ENCODE measurements around the gene SSTR4.

SSTR4 gene

DNA sequence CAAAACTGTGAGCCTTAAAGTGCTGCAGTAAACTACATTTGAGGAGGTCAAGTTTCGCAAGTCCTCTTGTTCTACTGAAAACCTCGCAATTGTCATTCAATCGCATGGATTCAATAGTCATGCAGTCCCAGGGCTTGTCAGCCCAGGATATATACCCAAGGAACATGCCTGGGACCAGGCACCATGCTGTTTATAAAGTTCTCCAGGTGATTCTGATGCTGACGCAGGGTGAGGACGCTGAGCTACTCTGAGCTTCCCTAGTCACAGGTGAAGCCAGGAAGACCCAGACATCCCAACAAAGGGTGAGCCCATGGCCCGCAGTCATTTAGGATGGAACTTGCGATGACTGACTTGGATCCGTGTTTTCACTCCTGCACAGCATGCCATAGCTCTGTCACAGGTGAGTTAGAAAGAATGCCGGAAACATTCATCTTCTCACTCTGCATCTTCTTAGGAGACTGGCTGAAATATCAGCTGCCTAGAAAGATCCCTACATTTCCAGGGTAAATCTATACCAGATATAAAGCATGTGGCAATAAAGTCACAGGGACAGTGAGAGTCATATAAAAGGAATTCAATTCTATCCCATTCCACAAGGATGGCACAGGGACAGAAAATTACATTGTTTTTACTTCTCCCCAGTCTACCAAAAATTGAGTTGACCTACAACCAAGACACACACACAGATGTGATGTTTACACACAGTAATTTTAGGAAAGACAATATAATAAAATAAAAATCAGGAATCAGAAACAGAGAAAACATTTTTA is 27.0 kb upstream of the SSTR4 start:
- Mint-ChIP-seq H3K4me1 (no peaks in the 10 kb centered on the region), H3K4me3 (no peak overlapping the region), H3K27ac (no peak overlapping the region), H3K9me3 (no peaks in the 10 kb centered on the region), H3K27me3 (peaks cover 6% of the 10 kb centered on the region), H3K36me3 (no peaks in the 10 kb centered on the region)
- ATAC-seq (ENCODE audit: low read depth) (no peak), DNase-seq (ENCODE audit: low spot score in 2 of 2) (no peak)

DNA sequence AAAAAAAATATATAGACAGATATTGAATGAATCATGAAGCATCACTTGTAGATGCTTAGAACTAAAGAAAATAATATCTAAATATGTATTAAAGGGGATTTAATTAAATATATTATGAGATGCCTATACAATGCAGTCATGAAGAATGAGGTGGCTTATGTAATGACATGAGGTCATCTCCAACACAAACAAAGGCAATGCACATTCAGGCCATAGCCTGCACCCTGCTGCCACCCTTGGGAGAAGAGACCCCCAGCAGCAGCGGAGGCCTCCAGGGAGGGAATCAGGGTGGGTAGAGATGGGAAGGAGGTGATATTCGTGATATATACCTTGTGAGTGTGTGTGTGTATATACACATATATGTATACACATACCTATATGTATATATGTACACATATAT is 26.4 kb upstream of the SSTR4 start:
- Mint-ChIP-seq H3K4me3 (no peak overlapping the region), H3K9me3 (no peaks in the 10 kb centered on the region), H3K27me3 (peaks cover 6% of the 10 kb centered on the region), H3K4me1 (no peaks in the 10 kb centered on the region), H3K27ac (no peak overlapping the region), H3K36me3 (no peaks in the 10 kb centered on the region)
- DNase-seq (ENCODE audit: low spot score in 2 of 2), result no peak
- no peak for ATAC-seq (ENCODE audit: low read depth)

DNA sequence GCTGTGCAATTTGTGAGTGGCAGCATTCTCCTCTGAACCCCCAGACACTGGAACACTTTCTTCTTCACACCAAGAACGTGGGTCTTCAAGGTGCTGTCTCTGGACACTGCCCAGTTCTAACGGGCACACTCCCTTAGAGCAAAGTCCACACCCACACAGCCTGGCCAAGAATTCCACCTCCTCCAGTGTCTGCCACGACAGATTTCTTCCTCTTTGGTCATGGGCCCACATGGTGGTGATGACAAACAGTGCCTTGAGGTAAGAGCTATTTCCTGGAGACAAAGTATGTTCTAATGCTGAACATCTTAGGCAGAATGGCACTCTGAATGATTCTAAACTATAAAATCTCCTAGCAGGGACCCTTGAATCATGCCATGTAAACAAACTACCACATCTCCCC is 25.5 kb upstream of the SSTR4 start:
- Mint-ChIP-seq H3K27ac (no peak overlapping the region), H3K36me3 (no peaks in the 10 kb centered on the region), H3K4me1 (no peaks in the 10 kb centered on the region), H3K4me3 (no peak overlapping the region), H3K9me3 (no peaks in the 10 kb centered on the region), H3K27me3 (peaks cover 6% of the 10 kb centered on the region)
- DNase-seq (ENCODE audit: low spot score in 2 of 2), result no peak
- ATAC-seq (ENCODE audit: low read depth), result no peak

DNA sequence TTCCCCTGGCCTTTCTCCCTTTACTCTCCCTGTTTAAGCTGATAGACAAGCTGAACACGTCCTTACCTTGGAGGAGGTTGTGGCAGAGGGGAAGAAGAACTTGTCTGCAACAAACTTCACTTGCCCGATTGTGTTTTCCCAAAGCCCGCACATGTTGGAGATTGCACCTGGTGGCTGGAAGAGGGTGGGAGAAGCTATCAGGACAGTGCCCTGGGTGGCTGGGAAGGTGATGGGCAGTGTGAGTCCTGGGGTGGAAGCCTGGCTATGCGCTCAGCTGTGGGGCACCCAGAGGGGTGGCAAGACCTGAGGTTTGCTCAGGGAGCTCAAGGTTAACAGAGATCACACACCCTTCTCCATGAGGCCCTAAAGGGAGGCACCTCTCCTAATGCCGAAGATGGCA is 25.0 kb upstream of the SSTR4 start:
- Mint-ChIP-seq H3K4me1 (no peaks in the 10 kb centered on the region), H3K27me3 (peaks cover 6% of the 10 kb centered on the region), H3K36me3 (no peaks in the 10 kb centered on the region), H3K9me3 (no peaks in the 10 kb centered on the region), H3K27ac (no peak overlapping the region), H3K4me3 (no peak overlapping the region)
- no peak for DNase-seq (ENCODE audit: low spot score in 2 of 2)
- ATAC-seq (ENCODE audit: low read depth), result no peak

DNA sequence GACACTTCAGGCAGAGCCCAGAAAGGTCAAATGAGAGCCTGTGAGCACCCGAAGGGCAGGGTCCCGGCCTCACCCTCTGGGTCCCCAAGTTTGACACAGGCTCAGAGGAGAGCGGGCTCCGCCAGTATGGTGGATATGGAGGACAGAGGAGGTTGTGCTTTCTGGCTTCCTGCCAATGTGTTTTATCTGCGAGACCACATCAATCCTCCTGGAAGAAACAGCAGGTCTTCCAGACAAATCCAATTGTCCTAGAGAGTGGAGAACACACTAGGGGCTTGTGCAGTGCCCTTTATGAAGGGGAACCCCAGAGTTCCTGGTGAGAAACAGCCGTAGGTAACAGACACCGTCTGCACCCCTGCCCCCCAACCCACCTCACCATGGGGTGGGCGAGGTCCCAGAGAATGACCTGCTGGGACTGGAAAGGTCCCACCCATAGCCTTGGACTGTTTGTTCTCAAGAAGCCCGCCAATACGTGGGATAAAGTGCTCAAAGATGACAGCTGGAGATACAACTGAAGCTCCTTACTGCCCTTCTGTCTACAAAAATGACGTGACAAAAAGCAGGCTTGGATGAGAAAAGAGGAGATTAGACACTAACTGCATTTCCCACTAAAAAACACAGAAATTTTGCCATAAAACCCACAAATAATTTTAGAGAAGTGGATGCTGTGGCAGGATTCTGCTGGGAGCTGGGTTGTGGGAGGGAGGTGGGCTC is 23.9 kb upstream of the SSTR4 start:
- DNase-seq (ENCODE audit: low spot score in 2 of 2) (no peak), ATAC-seq (ENCODE audit: low read depth) (no peak)
- Mint-ChIP-seq H3K9me3 (no peaks in the 10 kb centered on the region), H3K4me3 (no peak overlapping the region), H3K27ac (no peak overlapping the region), H3K4me1 (no peaks in the 10 kb centered on the region), H3K36me3 (no peaks in the 10 kb centered on the region), H3K27me3 (peaks cover 6% of the 10 kb centered on the region)

DNA sequence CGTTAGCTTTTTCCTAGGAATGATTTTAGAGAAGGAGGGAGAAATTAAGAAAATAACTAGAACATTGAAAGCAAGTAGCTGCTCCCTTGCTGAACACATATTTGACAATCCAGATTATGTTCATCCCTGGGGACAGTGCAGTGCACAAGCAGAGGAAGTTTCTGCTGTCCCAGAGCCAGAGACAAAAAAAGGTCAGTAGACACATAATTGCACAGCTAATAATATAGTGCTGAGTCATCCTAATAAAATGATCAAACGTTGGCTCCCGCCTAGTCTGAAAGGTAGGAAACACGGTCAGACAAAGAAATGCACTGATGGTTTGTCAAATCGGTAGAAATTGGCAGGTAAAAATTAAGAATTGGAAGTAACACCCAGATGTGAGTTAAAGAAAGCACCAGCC is 21.7 kb upstream of the SSTR4 start:
- H3K36me3 Mint-ChIP-seq, result no peaks in the 10 kb centered on the region
- no peaks in the 10 kb centered on the region for H3K4me1 Mint-ChIP-seq
- H3K4me3 Mint-ChIP-seq, result no peak overlapping the region
- H3K27ac Mint-ChIP-seq, result no peak overlapping the region
- no peaks in the 10 kb centered on the region for H3K9me3 Mint-ChIP-seq
- ATAC-seq (ENCODE audit: low read depth) (no peak), DNase-seq (ENCODE audit: low spot score in 2 of 2) (no peak)
- peaks cover 3% of the 10 kb centered on the region for H3K27me3 Mint-ChIP-seq

DNA sequence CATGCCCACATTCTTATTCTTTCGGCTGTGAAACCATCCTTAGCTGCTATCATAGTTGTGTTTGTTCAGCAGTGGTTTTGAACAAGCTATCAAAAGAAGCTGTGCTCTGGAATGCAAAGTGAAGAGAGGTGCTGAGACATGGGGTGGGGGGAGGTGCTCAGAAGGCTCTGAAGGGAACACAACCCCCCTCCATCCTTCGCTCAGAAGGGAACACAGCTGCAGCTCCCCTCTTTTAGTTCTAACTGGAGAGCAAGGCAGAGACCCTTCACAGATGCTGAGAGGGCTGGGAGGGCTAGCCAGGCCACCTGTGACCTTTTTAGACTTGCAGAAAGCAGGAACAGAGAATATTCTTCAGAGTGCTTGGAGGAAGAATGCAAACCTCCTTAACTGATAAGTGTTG is 17.6 kb upstream of the SSTR4 start:
- no peaks in the 10 kb centered on the region for H3K9me3 Mint-ChIP-seq
- no peak overlapping the region for H3K27ac Mint-ChIP-seq
- no peak overlapping the region for H3K4me3 Mint-ChIP-seq
- no peaks in the 10 kb centered on the region for H3K27me3 Mint-ChIP-seq
- DNase-seq (ENCODE audit: low spot score in 2 of 2), result no peak
- ATAC-seq (ENCODE audit: low read depth), result no peak
- H3K36me3 Mint-ChIP-seq, result no peaks in the 10 kb centered on the region
- H3K4me1 Mint-ChIP-seq, result no peaks in the 10 kb centered on the region

DNA sequence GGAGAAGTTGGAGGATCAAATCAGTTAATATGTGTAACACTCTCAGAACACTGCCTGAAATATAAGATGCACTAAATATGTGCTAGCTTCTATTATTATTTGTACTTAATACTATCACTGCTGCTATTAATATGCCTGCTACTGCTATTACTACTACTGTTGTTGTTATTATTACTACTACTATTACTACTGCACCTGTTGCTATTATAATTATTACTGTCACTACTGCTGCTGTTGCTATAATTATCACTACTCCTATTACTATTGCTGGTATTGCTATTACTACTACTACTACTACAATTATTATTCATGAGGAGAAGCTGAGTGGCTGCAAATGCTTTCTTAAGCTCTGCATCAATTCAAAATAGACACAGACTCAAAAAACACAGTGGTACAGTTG is 16.7 kb upstream of the SSTR4 start:
- no peaks in the 10 kb centered on the region for H3K36me3 Mint-ChIP-seq
- ATAC-seq (ENCODE audit: low read depth) (no peak), DNase-seq (ENCODE audit: low spot score in 2 of 2) (no peak)
- H3K27me3 Mint-ChIP-seq, result no peaks in the 10 kb centered on the region
- H3K9me3 Mint-ChIP-seq, result no peaks in the 10 kb centered on the region
- no peaks in the 10 kb centered on the region for H3K4me1 Mint-ChIP-seq
- no peak overlapping the region for H3K27ac Mint-ChIP-seq
- H3K4me3 Mint-ChIP-seq, result no peak overlapping the region

DNA sequence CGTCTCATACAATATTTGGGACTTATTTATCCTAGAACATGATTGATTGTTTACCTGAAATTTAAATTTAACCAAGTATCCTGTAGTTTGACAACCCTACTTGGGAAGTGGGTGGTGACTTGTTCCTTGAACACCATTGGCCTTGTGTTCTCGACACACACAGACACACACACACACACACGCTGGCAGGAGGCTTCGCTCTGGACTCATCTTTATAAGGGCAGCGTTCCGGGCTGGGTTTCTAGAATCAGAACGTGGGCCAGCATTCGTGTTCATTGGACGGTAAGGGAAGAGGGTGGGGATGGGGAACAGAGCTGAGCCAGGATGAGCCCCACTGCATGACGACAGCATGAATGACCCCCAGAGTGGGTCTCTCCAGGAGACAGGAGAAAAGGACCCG is 16.2 kb upstream of the SSTR4 start:
- no peaks in the 10 kb centered on the region for H3K4me1 Mint-ChIP-seq
- DNase-seq (ENCODE audit: low spot score in 2 of 2) (no peak), ATAC-seq (ENCODE audit: low read depth) (no peak)
- H3K9me3 Mint-ChIP-seq, result no peaks in the 10 kb centered on the region
- H3K4me3 Mint-ChIP-seq, result no peak overlapping the region
- H3K27me3 Mint-ChIP-seq, result no peaks in the 10 kb centered on the region
- no peak overlapping the region for H3K27ac Mint-ChIP-seq
- H3K36me3 Mint-ChIP-seq, result no peaks in the 10 kb centered on the region

DNA sequence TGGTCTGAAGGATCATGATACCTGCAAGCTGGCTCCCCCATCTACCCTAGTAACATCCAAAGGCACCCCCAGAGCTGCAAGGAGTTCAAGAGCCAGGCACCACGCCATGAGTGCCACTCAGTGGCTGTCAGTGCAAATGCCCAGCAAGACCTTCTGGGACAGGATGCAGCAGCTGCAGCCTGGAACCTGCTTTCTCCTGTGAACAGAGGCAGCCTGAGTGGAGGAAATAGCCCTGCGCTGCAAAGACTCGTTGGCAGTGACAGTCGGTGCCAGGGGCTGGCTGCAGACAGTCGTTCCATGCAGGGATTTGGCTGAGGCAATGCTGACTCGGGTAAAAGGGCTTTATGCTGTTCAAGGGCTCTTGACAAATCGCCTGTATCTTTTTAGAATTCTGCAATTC is 15.7 kb upstream of the SSTR4 start:
- DNase-seq (ENCODE audit: low spot score in 2 of 2) (no peak), ATAC-seq (ENCODE audit: low read depth) (no peak)
- Mint-ChIP-seq H3K4me1 (no peaks in the 10 kb centered on the region), H3K4me3 (no peak overlapping the region), H3K27me3 (no peaks in the 10 kb centered on the region), H3K27ac (no peak overlapping the region), H3K9me3 (no peaks in the 10 kb centered on the region), H3K36me3 (no peaks in the 10 kb centered on the region)

DNA sequence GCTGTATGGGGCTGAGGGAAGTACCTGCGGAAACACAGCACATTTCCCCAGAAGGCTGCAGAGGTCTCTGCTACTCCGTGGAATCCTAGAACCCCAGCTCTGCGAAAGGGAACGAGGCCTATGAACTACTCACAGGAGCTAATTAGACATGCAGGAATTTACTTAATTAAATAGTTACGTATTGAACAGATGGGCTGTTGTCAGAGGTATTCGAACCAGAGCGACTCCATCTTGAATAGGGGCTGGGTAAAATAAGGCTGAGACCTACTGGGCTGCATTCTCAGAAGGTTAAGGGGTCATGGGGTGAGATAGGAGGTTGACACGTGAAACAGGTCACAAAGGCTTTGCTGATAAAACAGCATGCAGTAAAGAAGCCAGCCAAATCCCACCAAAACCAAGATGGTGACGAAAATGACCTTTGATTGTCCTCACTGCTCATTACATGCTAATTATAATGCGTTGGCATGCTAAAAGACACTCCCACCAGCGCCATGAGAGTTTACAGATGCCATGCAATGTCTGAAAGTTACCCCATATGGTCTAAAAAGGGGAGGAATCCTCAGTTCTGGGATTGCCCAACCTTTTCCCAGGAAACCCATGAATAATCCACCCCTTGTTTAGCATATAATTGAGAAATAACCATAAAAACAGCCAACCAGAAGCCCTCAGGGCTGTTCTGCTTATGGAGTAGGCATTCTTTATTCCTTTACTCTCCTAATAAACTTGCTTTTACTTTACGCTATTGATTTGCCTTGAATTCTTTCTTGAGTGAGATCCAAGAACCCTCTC is 14.7 kb upstream of the SSTR4 start:
- Mint-ChIP-seq H3K36me3 (no peaks in the 10 kb centered on the region), H3K4me1 (no peaks in the 10 kb centered on the region), H3K27ac (no peak overlapping the region), H3K9me3 (no peaks in the 10 kb centered on the region), H3K27me3 (no peaks in the 10 kb centered on the region), H3K4me3 (no peak overlapping the region)
- no peak for DNase-seq (ENCODE audit: low spot score in 2 of 2)
- no peak for ATAC-seq (ENCODE audit: low read depth)

DNA sequence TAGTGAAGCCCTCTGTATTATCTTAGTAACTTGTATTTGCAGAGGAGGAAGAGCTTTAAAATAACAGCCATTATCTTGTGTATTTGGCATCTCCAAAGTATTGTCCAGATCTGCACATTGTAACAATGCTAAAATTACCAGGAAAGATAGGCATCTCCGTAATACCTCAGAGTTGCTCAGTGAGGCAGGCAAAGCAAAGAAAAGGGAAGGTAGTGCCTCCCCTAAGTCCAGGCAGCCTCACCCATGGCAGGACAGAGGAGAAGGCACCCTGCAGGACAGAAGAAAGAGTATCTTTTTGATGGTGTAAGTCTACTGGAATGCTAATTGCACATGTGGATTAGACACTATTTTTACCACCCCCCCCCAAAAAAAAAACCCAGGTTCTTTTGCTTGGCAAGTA is 13.6 kb upstream of the SSTR4 start:
- H3K27me3 Mint-ChIP-seq, result peaks cover 2% of the 10 kb centered on the region
- no peak for ATAC-seq (ENCODE audit: low read depth)
- no peaks in the 10 kb centered on the region for H3K4me1 Mint-ChIP-seq
- no peak overlapping the region for H3K27ac Mint-ChIP-seq
- H3K9me3 Mint-ChIP-seq, result peaks cover 1% of the 10 kb centered on the region
- H3K36me3 Mint-ChIP-seq, result no peaks in the 10 kb centered on the region
- no peak overlapping the region for H3K4me3 Mint-ChIP-seq
- DNase-seq (ENCODE audit: low spot score in 2 of 2), result no peak

DNA sequence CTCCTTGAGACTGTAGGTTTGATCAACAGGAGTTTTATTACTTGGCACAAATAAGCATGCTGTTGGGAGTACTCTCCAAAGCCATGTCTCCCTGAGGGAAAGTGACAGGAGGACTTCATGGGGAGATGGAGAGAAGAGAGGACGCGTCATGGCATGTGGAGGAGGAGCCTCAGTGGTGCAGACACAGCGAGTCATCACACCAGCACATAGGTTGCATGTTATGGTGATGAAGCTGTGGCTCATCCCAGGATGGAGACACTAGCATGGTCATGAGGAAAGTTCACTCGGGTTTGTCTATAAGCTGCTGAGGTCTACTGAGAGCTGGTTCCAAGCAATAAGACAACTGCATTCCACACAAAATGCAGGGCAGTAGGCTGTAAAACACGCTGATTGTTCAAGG is 13.2 kb upstream of the SSTR4 start:
- no peak for DNase-seq (ENCODE audit: low spot score in 2 of 2)

DNA sequence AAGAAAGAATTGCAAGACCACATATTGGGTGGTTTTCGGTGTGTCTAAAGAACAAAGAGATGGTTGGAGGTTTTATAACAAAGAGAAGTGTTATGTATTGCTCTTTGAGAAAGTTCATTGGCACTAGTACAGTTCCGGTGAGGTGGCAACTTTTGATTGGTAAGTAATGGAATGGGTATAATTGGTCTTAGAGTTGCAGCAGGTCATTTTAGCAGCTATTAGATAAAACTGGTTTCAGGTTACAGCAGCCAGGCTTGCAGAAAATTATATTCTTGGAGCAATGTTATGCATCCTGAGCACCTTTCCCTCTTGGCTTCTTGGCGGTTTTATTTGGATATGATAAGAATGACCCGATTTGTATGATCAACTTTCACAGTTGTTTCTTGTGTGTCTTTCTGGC is 12.3 kb upstream of the SSTR4 start:
- DNase-seq (ENCODE audit: low spot score in 2 of 2) (no peak), ATAC-seq (ENCODE audit: low read depth) (no peak)
- no peak overlapping the region for H3K27ac Mint-ChIP-seq
- H3K4me1 Mint-ChIP-seq, result no peaks in the 10 kb centered on the region
- no peak overlapping the region for H3K4me3 Mint-ChIP-seq
- peaks cover 1% of the 10 kb centered on the region for H3K9me3 Mint-ChIP-seq
- H3K27me3 Mint-ChIP-seq, result peaks cover 2% of the 10 kb centered on the region
- H3K36me3 Mint-ChIP-seq, result no peaks in the 10 kb centered on the region

More for the DNA sequence above, 13.2 kb upstream of the SSTR4 start:
- no peak overlapping the region for H3K4me3 Mint-ChIP-seq
- no peaks in the 10 kb centered on the region for H3K36me3 Mint-ChIP-seq
- no peak overlapping the region for H3K27ac Mint-ChIP-seq
- peaks cover 1% of the 10 kb centered on the region for H3K9me3 Mint-ChIP-seq
- peaks cover 2% of the 10 kb centered on the region for H3K27me3 Mint-ChIP-seq
- ATAC-seq (ENCODE audit: low read depth), result no peak
- no peaks in the 10 kb centered on the region for H3K4me1 Mint-ChIP-seq

All from memory B cell (primary cell).